Fibroblast of upper back skin (primary cell): Measurements from ENCODE around the gene SCAMP2.
"Not testable (repeated sequence)": the region's sequence is repeated elsewhere in the genome, so short reads cannot be mapped to it uniquely, and the experiment has no call there.

ENCODE experiments used
- DNase-seq: peaks from one replicate; pipeline ENCODE4 v3.0.0-alpha.2; 2013

SCAMP2 gene, protein sequence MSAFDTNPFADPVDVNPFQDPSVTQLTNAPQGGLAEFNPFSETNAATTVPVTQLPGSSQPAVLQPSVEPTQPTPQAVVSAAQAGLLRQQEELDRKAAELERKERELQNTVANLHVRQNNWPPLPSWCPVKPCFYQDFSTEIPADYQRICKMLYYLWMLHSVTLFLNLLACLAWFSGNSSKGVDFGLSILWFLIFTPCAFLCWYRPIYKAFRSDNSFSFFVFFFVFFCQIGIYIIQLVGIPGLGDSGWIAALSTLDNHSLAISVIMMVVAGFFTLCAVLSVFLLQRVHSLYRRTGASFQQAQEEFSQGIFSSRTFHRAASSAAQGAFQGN

DNA sequence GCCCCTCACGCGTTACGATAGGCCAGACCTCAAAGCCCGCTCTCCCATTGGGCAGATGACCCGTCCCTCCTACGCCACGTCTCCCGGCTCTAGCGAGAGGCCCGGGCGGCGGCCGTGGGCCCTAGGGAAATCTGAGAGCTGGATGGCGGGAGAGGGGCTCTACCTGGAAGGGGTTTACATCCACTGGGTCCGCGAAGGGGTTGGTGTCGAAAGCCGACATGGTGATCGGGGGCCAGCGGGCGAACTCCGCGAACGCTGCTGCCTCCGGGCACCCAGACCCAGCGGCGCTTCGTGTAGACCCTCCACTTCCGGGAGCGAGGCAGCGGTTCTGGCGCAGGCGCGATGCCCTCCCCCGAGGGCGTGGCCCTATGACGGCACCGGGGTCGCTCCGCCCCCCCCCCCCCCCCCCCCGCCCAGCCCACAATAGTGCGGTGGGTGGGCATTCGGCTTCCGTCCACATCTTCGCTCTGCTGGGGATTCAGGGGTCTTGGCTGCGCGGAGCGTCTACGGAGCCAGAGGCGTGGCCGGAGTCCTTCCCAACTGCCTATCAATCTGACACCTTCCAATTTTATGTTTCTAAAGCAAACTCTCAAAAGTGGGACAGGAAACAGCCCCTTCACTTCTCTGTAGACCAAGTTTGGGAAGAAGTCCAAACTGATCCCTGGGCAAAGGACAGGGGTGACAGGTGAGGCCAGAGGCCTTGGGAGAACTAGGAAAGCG, at the start of gene SCAMP2:
Gene SCAMP2, minus strand, starts transcription at position 330 of the 720 bp plus-strand sequence. Its CDS starts 110 bp downstream, at position 220.
- DNase-seq = peak; percentile 93

DNA sequence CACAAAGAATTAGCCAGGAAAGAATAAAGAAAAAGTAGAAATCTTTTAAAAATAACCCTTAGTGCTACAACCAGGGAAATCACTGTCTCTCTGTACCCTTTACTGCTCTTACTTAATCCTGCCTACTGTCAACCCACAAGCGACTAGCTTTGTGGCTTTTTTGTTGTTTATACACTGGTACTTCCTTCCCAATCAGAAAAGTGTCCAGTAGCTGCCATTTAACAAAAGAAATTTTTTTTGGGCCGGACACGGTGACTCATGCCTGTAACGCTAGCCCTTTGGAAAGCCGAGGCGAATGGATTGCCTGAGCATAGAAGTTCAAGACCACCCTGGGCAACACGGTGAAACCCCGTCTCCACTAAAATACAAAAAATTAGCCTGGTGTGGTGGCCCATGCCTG, 47.3 kb upstream of the SCAMP2 start:
- DNase-seq = no peak

DNA sequence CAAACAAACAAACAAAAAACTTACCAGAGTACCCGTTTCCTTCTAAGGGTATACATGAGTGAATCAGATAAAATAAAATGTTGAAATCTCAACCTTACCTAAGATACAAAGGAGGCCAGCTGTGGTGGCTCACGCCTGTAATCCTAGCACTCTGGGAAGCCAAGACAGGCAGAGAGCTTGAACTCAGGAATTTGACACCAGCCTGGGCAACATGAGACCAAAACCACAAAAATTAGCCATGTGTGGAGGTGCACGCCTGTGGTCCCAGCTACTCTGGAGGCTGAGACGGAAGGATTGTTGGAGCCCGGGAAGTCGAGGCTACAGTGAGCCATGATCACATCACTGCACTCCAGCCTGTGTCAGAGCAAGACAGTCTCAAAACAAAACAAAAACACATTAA, 44.5 kb upstream of the SCAMP2 start:
- no peak for DNase-seq

DNA sequence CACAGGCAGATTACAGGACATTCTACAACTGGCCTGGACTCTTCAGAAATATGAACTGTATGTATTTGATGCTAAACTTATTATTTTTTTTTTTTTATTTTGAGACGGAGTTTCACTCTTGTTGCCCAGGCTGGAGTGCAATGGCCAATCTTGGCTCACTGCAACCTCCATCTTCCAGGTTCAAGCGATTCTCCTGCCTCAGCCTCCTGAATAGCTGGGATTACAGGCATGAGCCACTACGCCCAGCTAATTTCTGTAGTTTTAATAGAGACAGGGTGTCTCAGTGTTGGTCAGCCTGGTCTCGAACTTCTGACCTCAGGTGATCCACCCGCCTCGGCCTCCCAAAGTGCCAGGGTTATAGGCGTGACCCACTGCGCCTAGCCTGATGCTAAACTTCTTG, 40.6 kb upstream of the SCAMP2 start:
- DNase-seq = not testable (repeated sequence)

DNA sequence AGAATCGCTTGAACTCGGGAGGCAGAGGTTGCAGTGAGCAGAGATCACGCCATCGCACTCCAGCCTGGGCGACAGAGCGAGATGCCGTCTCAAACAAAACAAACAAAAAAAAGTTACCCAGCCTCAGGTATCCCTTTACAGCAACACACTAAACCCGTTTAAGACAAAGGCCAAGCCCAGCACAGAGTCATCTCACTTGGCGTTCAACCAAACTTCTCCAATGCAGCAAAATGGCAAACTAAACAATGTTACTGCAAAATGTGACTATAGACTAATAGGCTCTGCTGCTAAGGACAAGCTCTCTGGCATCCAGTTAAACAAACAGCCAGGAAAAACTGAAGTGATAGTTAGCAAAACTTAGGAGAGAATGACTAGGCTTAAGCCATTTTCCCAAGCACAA, 39.9 kb upstream of the SCAMP2 start:
- no peak for DNase-seq

DNA sequence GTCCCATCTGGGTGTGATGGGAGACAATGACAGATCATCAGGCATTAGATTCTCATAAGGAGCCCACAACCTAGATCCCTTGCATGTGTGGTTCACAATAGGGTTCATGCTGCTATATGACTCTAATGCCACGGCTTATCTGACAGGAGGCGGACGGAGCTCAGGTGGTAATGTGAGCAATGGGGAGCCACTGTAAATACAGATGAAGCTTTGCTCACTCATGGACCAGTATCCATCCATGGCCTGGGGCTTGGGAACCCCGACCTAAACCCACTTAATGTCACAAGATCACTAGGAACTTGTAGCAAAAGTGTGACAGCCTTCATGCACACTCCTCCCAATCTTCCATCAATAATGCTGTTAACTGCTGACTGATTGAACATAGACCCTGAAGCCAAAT, 35.5 kb upstream of the SCAMP2 start:
- DNase-seq = no peak

DNA sequence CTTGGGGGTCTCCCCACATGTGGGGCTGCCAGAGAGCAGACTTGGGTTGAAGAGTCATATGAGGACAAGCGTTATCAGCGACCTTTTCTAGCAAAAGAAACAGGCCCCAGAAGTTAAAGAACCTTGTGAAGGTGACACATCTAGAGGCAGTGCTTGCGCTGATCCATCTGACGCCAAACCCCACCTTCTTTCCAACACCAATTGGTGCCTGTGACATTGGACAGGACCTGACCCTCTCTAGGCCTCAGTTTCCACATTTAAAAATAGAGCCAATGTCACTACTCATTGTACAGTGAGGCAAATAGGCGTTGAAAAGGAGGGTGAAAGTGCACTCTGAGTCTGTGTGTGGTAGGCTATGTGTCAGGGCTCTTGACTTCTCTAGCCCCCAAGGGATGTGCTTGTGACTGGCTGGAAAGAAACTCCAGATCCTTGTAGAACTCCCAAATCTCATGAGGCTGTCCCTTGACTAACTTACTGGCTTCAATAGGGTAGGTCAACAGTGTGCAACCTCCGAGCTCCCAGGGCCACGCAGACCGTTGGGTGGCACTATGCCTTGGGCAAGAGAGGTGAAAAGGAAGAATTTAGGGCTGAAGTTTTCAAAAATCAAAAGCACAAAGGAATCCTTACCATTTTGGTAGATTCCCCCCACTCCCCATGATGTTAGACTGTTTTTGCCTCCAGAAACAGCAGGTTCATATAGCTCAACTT, 34.2 kb upstream of the SCAMP2 start:
- no peak for DNase-seq

DNA sequence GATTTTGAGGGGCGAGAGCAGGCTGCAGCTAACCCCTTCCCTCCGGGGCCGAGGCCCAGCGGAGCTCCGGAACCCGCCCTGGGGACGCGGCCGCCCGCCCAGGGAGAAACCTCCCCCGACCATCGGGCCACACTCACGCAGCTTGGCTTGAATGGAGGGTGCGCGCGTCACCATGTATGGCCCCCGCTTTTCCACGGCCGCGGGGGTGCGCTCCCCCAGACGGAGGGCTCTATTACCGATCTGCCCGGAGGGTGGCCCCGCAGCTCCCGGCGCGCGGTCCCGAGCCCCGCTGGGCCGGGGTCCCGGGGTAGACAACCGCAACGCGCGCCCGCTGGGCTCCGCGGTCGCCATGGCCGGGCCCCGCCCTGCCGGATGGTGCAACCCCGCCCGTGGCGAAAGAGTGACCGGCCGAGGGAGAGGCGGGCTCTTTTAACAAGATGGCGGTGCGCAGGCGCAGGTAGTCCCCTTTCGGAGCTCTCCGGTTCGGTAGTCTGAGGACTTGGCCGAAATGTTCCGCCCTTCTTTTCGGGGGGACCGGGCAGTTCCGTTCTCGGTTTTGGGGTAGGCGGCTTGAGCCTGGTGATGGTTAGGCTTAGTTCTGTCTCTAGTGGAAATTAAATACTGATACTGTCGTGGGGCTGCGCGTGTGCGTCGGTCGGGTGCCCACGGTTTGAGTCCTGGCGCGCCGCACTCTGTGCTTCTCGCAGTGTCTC, 33.4 kb upstream of the SCAMP2 start, which contains the start of gene FAM219B:
Gene FAM219B, minus strand, starts transcription at position 402 of the 713 bp plus-strand sequence. Its CDS starts 51 bp downstream, at position 351.
- DNase-seq = peak; percentile 85

DNA sequence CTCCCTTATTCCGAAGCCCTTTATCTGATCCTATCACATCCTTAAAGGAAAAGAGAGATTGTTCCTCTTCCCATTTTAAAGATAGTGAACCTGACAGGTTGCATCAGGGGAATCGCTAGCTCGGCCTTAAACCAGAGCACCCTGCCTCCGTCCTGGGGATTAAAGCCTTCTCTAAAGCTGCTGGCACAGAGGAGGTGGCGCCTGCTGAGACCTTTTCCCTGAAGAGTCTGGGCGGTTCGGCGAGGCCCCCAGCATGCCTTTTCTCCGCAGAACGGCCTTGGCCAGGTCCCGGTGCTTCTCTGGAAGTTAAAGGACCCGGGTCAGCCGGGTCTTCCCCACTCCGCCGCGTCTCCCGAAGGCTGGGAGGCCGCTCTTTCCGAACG, 32.9 kb upstream of the SCAMP2 start:
- no peak for DNase-seq

DNA sequence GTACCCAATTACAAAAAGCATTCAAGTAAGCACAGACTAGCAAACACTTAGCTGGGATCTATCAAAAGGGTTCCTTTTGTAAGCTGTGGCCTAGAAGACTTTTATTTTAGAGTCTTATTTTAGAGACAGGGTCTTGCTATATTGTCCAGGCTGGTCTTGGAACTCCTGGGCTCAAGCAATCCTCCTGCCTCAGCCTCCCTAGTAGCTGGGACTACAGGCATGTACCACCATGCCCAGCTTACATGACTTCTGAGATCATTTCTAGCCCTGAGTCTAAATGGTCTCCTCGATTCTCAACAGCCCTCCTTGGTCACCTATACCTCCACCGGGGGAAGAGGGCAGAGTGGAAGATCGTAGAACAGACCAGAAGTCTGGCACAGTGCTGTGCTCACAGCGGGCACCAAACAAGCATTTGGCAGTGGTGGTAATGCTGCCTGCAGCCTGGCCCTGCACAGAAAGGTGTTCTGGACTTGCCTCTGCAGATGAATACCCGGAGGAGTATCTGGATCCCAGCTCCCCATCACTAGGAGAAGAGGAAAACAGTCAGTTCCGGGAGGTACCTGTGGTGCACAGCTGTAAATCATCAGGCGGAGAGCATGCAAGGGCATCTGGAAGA, 31.1 kb upstream of the SCAMP2 start:
- no peak for DNase-seq

DNA sequence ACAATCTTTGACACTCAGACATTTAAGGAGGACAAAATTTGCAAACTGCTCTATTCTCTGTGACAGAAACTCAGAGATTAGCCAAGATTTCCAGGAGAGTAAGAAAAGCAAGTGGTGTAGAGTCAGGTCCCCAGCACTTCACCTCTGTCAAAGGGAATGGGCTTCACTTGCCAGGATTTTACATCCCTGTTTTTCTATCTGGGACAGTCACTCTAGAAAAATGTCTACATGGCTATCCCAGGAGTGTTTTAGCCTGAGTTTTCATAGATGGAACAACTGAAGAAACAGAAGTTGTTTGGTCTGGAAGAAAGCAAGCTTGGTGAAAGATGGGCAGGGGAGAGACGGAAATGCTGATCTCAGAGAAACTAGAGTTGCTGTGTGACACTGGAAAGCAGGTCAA, 30.5 kb upstream of the SCAMP2 start:
- DNase-seq = no peak

DNA sequence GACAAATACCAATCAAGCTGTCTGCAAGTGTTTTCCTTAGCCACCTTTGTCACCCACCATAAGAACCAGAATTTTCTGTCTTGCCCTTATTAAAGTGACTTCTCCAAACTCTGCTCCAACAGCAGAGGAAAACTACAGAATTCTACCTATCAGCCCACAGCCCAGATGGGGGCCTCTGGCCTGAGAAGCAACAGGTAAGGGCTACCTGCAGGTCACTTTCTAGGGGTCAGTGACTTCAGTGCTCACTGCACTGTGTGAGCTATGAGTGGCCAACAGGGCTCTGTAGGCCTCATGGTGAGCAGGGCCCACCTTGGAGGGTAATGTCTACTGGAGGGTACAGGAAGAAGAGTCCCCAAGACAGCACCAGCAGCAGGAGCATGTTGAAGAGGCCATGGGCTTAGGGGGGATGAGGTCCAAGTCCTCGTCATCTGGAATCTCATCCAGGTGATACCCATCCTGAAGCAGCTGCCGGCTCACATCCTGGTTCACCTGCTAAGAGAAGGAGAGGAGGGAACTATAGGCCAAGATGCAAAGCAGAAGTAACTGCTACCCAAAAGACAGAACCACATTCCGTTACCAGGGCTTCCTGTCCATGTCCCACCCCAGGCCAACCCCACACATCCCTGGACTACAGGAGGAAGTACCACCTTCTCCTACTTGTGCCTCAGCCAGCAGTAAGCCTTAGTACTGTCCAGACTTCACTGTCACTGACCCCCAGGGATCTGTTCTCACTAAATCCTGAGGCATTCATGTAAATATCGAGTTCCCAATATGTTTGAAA, 29.3 kb upstream of the SCAMP2 start:
- no peak for DNase-seq

DNA sequence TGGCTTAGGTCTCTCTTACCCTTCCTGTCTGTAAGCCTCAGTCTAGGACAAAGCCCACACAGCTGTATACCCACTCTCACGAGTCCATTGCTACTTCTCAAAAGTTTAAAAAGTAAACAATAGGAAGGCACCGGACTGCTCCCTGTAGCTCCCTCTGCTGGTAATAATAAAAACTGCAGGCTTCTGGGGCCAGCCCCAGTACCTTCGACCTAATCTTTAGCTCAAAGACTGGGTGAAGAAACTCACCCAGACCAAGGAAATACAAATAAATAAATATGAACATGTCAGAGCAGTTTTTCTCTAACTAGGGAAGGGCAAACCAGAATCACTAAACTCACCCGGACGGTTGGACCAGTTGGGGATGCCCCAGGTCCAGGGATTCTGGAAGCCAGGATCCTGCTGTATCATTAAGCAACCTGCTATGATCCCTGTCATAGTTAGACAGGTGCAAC, 28.5 kb upstream of the SCAMP2 start:
- DNase-seq = peak; percentile 49

DNA sequence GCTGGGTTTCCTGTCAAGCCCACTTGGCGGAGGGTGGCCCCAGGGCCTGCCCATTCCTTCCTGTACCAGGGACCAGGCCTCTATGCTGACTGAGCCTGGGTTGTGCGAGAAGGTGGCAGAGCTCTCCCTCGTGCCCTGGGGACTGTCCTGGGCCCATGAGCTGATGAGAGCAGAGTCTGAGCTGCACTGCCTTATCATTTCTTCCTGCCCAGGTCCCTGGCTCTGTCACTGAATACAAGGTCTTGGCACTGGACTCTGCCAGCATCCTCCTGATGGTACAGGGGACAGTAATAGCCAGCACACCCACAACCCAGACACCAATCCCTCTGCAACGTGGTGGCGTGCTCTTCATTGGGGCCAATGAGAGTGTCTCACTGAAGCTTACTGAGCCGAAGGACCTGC, 24.1 kb upstream of the SCAMP2 start:
- DNase-seq = no peak

DNA sequence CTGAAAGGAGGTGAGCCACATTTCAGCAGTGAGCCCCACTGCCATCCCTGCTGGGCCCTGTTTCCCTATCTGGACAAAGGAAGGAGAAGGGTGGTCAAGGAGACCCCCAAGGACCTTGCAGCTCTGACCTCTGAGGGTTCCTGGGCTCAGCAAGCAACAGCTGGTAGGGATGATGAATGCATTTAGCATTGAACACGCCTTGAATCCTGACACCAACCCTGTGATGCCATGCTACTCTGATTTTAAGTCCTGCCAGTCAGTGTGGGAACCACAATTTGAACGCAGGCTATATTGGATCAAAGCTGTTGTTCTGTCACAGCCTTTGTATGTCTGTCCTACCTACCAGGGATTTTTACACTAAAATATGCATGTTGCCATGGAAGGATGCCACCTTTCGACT, 23.2 kb upstream of the SCAMP2 start:
- DNase-seq = no peak

DNA sequence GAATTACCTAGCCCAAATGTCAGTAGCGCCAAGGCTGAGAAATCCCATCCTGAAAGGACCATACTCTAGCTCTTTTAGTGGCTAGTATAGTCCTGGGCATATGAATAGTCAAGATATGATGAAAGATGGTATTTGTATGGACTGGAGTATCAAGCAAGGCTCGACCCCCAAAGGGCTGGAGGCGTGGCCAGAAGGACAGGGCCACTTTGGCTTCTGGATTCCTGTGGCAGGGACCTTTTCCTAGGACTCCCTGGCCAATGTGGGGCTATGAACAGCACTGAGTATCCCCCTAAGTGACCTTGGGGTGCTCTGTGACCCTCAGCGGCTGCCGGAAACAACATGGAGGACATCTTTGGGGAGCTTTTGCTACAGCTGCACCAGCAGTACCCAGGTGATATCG, 22.7 kb upstream of the SCAMP2 start:
- no peak for DNase-seq

DNA sequence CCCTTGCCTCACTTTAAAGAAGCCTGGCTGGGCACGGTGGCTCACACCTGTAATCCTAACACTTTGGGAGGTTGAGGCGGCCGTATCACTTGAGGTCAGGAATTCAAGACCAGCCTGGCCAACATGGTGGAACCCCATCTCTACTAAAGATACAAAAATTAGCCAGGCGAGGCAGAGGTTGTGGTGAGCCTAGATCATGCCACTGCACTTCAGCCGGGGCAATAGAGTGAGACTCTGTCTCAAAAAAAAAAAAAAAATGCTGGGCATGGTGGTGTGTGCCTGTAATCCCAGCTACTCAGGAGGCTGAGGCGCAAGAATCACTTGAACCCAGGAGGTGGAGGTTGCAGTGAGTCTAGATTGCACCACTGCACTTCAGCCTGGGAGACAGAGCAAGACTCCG, 21.2 kb upstream of the SCAMP2 start:
- DNase-seq = not testable (repeated sequence)

DNA sequence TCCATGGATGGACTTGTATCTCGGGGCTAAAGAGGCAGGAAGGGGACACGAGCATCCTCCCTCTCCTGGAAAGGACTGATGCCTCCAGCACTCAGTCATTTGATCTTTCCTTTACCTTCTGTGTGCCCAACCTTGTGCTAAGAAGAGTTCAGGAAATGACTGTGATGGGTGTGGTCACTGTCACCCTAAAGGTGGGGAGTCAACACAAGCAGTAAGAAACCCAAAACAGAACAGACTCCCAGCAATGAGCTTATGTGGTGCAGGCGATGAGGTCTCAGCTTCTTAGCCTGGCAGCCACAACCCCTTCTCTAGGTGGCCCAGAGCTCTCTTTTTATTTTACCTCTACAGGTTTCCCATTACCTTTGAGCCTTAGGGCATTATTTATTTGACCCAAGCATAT, 20.5 kb upstream of the SCAMP2 start:
- no peak for DNase-seq

DNA sequence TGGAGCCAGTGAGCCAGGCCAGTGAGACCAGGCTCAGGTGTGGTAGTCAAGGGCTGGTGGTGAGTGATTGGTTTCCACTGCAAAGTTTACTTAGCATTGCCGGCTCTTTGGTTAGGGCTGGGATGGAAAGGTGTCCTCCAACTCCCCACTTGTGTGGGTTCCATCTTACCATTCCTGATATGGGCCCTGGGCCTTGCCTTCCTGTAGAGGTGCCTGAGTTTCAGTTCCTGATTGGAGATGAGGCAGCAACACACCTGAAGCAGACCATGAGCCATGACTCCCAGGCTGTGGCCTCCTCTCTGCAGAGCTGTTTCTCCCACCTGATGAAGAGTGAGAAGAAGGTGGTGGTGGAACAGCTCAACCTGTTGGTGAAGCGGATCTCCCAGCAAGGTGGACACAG, 19.8 kb upstream of the SCAMP2 start:
- DNase-seq = no peak

DNA sequence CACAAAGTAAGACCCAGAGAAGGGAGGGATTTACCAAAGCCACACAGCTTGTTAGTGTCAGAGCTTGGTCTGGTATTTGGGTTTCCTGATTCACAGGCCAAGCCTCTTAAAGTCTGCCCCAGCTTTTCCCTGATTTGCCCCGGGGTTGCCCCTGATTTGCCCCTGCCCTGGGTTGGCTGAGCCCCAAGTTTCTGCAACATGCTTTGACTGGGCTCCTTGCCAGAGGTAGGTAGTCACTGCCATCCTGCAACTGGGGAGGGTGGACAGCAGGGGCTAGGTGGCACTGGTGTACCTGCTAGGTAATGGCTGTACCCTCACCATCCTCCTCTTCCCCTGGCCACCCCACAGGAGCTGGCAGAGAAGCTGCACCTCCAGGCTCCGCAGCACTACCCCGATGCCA, 19.1 kb upstream of the SCAMP2 start:
- DNase-seq = no peak

DNA sequence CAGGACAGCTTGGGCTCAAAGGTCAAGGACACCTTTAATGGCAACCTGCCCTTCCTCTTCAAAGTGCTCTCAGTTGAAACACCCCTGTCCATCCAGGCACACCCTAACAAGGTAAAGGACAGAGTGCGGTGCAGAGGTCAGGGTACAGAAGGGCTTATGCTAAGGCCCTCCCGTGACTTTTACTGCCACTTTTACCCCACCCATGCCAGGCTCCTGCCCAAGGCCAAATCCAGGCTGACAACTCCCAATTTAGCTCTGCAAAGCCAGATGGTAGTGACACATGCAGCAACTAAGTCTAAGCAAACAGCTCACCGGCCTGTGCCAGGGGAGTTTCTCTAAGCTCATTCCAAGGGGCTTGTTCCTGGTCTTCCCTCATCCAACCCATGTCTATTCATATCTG, 18.3 kb upstream of the SCAMP2 start:
- DNase-seq = no peak

DNA sequence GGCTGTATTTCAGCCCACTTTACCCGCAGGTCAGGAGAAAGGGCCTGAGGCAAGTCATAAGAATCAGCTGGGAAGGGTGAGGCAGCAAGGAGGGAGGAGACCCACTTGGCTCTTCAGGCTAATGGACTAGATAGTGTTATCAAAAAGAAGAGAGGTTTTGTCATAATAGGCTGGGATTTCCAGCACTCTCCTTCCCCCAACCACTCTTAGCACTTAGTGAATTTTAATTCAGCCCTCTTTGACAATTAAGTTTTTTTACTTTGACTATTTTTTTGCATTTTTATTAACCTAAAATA, 17.4 kb upstream of the SCAMP2 start:
- DNase-seq = no peak
